SK-N-SH (cell line): Measurements from ENCODE around the gene CHTF18. TPM values are rescaled to one million over a fixed set of nuclear protein-coding genes. Genes with fewer than 3 reads are reported as not detected.

ENCODE experiments used
- CTCF ChIA-PET: fragments of 300-600, 350-600 bp; formaldehyde crosslinking; extraction: SDS; loops from one replicate; lab custom pipeline; 2021; lab: Yijun Ruan, JAX
- POLR2A ChIA-PET: fragments of 350-600 bp; sonication (Branson Sonifier 250); formaldehyde crosslinking; extraction: SDS; loops from one replicate; lab custom pipeline; 2020; ENCODE audit warnings: antibody characterized with exemption, inconsistent platforms; lab: Yijun Ruan, JAX
- DNase-seq: peaks from one replicate; pipeline ENCODE4 v3.0.0; 2012
- H2AFZ ChIP-seq: fragments of 200-600 bp; sonication (generic); 2 replicates; pipeline ENCODE4 v1.8.1; 2016; ENCODE audit warnings: antibody characterized with exemption, mild to moderate bottlenecking, low read depth
- H3F3A ChIP-seq: fragments of 200-600 bp; sonication (generic); replicated peaks from 2 replicates; pipeline ENCODE3; 2016; ENCODE audit warnings: antibody characterized with exemption, mild to moderate bottlenecking; ENCODE audit not compliant: insufficient read depth
- H3K27ac ChIP-seq, 2 experiments: fragments of 200-500 bp in 1 of 2; fragments of 200-600 bp in 1 of 2; sonication (Bioruptor generic) in 1 of 2; sonication (generic), shearing (Covaris generic) in 1 of 2; 2 replicates each; pipeline versions ENCODE4 v1.5.1 to v1.6.1; 2014 to 2016; ENCODE audit warnings: low read depth in 2 of 2, inconsistent platforms in 1 of 2, low read length in 1 of 2, mild to moderate bottlenecking in 1 of 2, mixed read lengths in 1 of 2
- H3K27me3 ChIP-seq: fragments of 200-600 bp; sonication (generic), shearing (Covaris generic); 2 replicates; pipeline ENCODE4 v1.6.1; 2016; ENCODE audit warnings: mixed run types; ENCODE audit not compliant: insufficient read depth
- H3K36me3 ChIP-seq, 2 experiments: fragments of 200-500 bp in 1 of 2; fragments of 200-600 bp in 1 of 2; sonication (Bioruptor generic) in 1 of 2; sonication (generic) in 1 of 2; replicated peaks in 1 of 2; 2 replicates each; pipeline versions ENCODE3 to v1.5.1; 2014 to 2016; ENCODE audit warnings: low read length in 1 of 2, mild to moderate bottlenecking in 1 of 2; ENCODE audit not compliant: insufficient read depth in 2 of 2, control insufficient read depth in 1 of 2
- H3K4me1 ChIP-seq, 2 experiments: fragments of 200-500 bp in 1 of 2; fragments of 200-600 bp in 1 of 2; sonication (Bioruptor generic) in 1 of 2; sonication (generic), shearing (Covaris generic) in 1 of 2; 2 replicates each; pipeline versions ENCODE4 v1.5.1 to v1.6.1; 2014 to 2016; ENCODE audit warnings: low read depth in 1 of 2, low read length in 1 of 2, mixed run types in 1 of 2; ENCODE audit not compliant: insufficient read depth in 2 of 2, control insufficient read depth in 1 of 2
- H3K4me2 ChIP-seq: fragments of 200-600 bp; sonication (generic), shearing (Covaris generic); 2 replicates; pipeline ENCODE4 v1.6.1; 2017; ENCODE audit warnings: mixed run types
- H3K4me3 ChIP-seq, 2 experiments: fragments of 200-500 bp in 1 of 2; fragments of 200-600 bp in 1 of 2; sonication (Bioruptor generic) in 1 of 2; sonication (generic), shearing (Covaris generic) in 1 of 2; 2 replicates each; pipeline versions ENCODE4 v1.5.1 to v1.8.1; 2014 to 2016; ENCODE audit warnings: low read depth in 2 of 2, inconsistent platforms in 1 of 2, low read length in 1 of 2, mild to moderate bottlenecking in 1 of 2, mixed read lengths in 1 of 2, moderate library complexity in 1 of 2
- H3K79me2 ChIP-seq: fragments of 200-600 bp; sonication (generic); 2 replicates; pipeline ENCODE4 v1.8.1; 2017; ENCODE audit warnings: mild to moderate bottlenecking; ENCODE audit not compliant: insufficient read depth
- H3K9ac ChIP-seq: fragments of 200-600 bp; sonication (generic); 2 replicates; pipeline ENCODE4 v1.6.1; 2017; ENCODE audit warnings: mixed run types
- H3K9me2 ChIP-seq: fragments of 200-600 bp; sonication (generic); 2 replicates; pipeline ENCODE4 v1.6.1; 2017; ENCODE audit warnings: mixed run types
- H3K9me3 ChIP-seq: fragments of 200-600 bp; sonication (generic); 2 replicates; pipeline ENCODE4 v1.6.1; 2017; ENCODE audit warnings: mixed run types, mild to moderate bottlenecking, moderate library complexity
- H4K20me1 ChIP-seq: fragments of 200-600 bp; sonication (generic); 2 replicates; pipeline ENCODE4 v1.6.1; 2017; ENCODE audit warnings: mild to moderate bottlenecking, mixed run types; ENCODE audit not compliant: insufficient read depth
- FOXJ3 ChIP-seq: sonication (generic); formaldehyde crosslinking; IDR thresholded peaks from 2 replicates; pipeline ENCODE4 v1.5.1; 2020; ENCODE audit warnings: mild to moderate bottlenecking, missing genetic modification reagents
- FOXM1 ChIP-seq: IDR thresholded peaks from 2 replicates; pipeline ENCODE4 v1.4.0; 2012; ENCODE audit warnings: low read depth, mild to moderate bottlenecking
- GABPA ChIP-seq: IDR thresholded peaks from 2 replicates; pipeline ENCODE4 v1.4.0; 2012; ENCODE audit warnings: low read depth, mild to moderate bottlenecking
- GATA2 ChIP-seq: sonication (generic); formaldehyde crosslinking; IDR thresholded peaks from 2 replicates; pipeline ENCODE4 v1.5.0; 2020; ENCODE audit warnings: mild to moderate bottlenecking, missing genetic modification reagents
- JUND ChIP-seq: IDR thresholded peaks from 2 replicates; pipeline ENCODE4 v1.4.0; 2012
- MXI1 ChIP-seq: IDR thresholded peaks from 2 replicates; pipeline ENCODE4 v1.6.1; 2012; ENCODE audit warnings: mild to moderate bottlenecking, low read depth, low read length, improper control_type of control experiment
- PBX3 ChIP-seq: IDR thresholded peaks from 2 replicates; pipeline ENCODE4; 2012
- RCOR1 ChIP-seq: fragments of 150-350 bp; IDR thresholded peaks from 2 replicates; pipeline ENCODE4 v1.6.1; 2017; ENCODE audit warnings: antibody characterized with exemption, low read length
- REST ChIP-seq: IDR thresholded peaks from 2 replicates; pipeline ENCODE4 v1.6.1; 2012; ENCODE audit warnings: mild to moderate bottlenecking, low read depth, low read length, moderate library complexity
- RFX5 ChIP-seq: IDR thresholded peaks from 2 replicates; pipeline ENCODE4 v1.6.1; 2012; ENCODE audit warnings: mild to moderate bottlenecking, improper control_type of control experiment, low read length
- RXRA ChIP-seq: IDR thresholded peaks from 2 replicates; pipeline ENCODE4 v1.4.0; 2012; ENCODE audit warnings: low read depth, mild to moderate bottlenecking, borderline replicate concordance
- SIN3A ChIP-seq: IDR thresholded peaks from 2 replicates; pipeline ENCODE4 v1.6.1; 2012; ENCODE audit warnings: low read depth, mild to moderate bottlenecking, low read length, moderate library complexity, borderline replicate concordance
- TCF12 ChIP-seq: IDR thresholded peaks from 2 replicates; pipeline ENCODE4 v1.4.0; 2012
- YY1 ChIP-seq: IDR thresholded peaks from 2 replicates; pipeline ENCODE4 v1.4.0; 2012; ENCODE audit warnings: low read depth, mild to moderate bottlenecking
- WGBS: methylation state at CpG from one replicate; pipeline ENCODE4 v1.1.6; 2017; ENCODE audit warnings: low lambda C conversion rate; 5-methylcytosine and 5-hydroxymethylcytosine counted together
- polyA plus RNA-seq, 3 experiments: library from polyadenylated mRNA; depleted of rRNA; stranded (reverse); fragments of >200 nt; gene quantifications; 2 replicates each; pipeline ENCODE4 v1.2.3, GENCODE V29; 2012
- TF ChIP-seq, protein P1 (sequence below): IDR thresholded peaks from 2 replicates; pipeline ENCODE4 v1.4.0; 2012; ENCODE audit warnings: low read depth, borderline replicate concordance

CHTF18 gene
- polyA plus RNA-seq, 1 of the 3 experiments (the other 2 are of a cell fraction), result 17.7 TPM

GRCh38 chr16:813916-814412 lies 25.5 kb downstream of the CHTF18 start:
- Histone ChIP-seq H3K9ac (no peak overlapping the region), H3K9me2 (no peaks in the 10 kb centered on the region), H4K20me1 (no peaks in the 10 kb centered on the region), H3K79me2 (no peaks in the 10 kb centered on the region), H3K36me3 (no peaks in the 10 kb centered on the region), H3F3A (no peaks in the 10 kb centered on the region), H3K27me3 (peaks cover 15% of the 10 kb centered on the region; the same call in 1 of the 2 replicates), H3K4me2 (peak overlapping the region; percentile 62; the same call in 1 of the 2 replicates), H3K27ac (no peak overlapping the region), H3K4me1 (peaks cover 0 to 3% of the 10 kb centered on the region in 2 experiments; a peak in 1 of 4 replicates), H3K4me3 (peak overlapping the region in 1 of 2 experiments; percentile 53; a peak in 2 of 4 replicates), H3K9me3 (no peaks in the 10 kb centered on the region), H2AFZ (no peak overlapping the region)
- TF ChIP-seq GABPA (no peak), PBX3 (no peak), MXI1 (no peak), FOXJ3 (CRISPR knock-in tag) (no peak), REST (no peak), RCOR1 (no peak), SIN3A (no peak), TCF12 (no peak), GATA2 (no peak), FOXM1 (no peak), RFX5 (no peak), YY1 (no peak), JUND (no peak), RXRA (no peak)
- TF ChIP-seq, protein P1, sequence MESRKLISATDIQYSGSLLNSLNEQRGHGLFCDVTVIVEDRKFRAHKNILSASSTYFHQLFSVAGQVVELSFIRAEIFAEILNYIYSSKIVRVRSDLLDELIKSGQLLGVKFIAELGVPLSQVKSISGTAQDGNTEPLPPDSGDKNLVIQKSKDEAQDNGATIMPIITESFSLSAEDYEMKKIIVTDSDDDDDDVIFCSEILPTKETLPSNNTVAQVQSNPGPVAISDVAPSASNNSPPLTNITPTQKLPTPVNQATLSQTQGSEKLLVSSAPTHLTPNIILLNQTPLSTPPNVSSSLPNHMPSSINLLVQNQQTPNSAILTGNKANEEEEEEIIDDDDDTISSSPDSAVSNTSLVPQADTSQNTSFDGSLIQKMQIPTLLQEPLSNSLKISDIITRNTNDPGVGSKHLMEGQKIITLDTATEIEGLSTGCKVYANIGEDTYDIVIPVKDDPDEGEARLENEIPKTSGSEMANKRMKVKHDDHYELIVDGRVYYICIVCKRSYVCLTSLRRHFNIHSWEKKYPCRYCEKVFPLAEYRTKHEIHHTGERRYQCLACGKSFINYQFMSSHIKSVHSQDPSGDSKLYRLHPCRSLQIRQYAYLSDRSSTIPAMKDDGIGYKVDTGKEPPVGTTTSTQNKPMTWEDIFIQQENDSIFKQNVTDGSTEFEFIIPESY, result no peak
- ChIA-PET CTCF (interaction anchor here (0.8 to 10.1 kb wide), 6 partner anchors 14 to 292 kb away, joined by 3 to 61 read pairs (median 5); no protein-coding TSS in a partner anchor), POLR2A (no interaction called here)
- no peak for DNase-seq
- WGBS, result 59% methylated on average over 16 of the region's 22 CpGs
